Subcutaneous abdominal adipose tissue (tissue), 5 donors: ENCODE measurements around the gene MTHFR.

Experiments used
- H3K27ac ChIP-seq: one replicate; pipeline ENCODE4 v1.7.0; 2013; ENCODE audit warnings: low read depth, mild to moderate bottlenecking, inconsistent platforms, low read length, moderate library complexity
- H3K27me3 ChIP-seq, 5 donors: one replicate each; pipeline ENCODE4 v1.7.0; 2013; ENCODE audit warnings: low read length in 5 of 5, inconsistent platforms in 1 of 5; ENCODE audit not compliant: control insufficient read depth in 5 of 5, insufficient read depth in 4 of 5
- H3K36me3 ChIP-seq, 5 donors: one replicate each; pipeline ENCODE4 v1.7.0; 2013; ENCODE audit warnings: low read length in 5 of 5; ENCODE audit not compliant: control insufficient read depth in 5 of 5, insufficient read depth in 5 of 5
- H3K4me1 ChIP-seq, 5 donors: one replicate each; pipeline ENCODE4 v1.7.0; 2013; ENCODE audit warnings: low read length in 5 of 5, mild to moderate bottlenecking in 3 of 5, moderate library complexity in 1 of 5; ENCODE audit not compliant: control insufficient read depth in 5 of 5, insufficient read depth in 5 of 5
- H3K4me3 ChIP-seq, 5 donors: one replicate each; pipeline ENCODE4 v1.7.0; 2013; ENCODE audit warnings: low read length in 5 of 5, low read depth in 1 of 5
- H3K9ac ChIP-seq, 5 donors: one replicate each; pipeline ENCODE4 v1.7.0; 2013; ENCODE audit warnings: low read length in 5 of 5, mild to moderate bottlenecking in 4 of 5, moderate library complexity in 3 of 5
- H3K9me3 ChIP-seq, 5 donors: one replicate each; pipeline ENCODE4 v1.7.0; 2013; ENCODE audit warnings: low read length in 5 of 5; ENCODE audit not compliant: control insufficient read depth in 5 of 5
- donor health status: healthy.
- donor health status: healthy.
- donor health status: healthy.
- donor health status: healthy.
- donor health status: healthy.

Gene MTHFR

GRCh38 chr1:11831945-11832725 is 26.4 kb upstream of the MTHFR start:
- Histone ChIP-seq H3K9me3 (no peaks in the 10 kb centered on the region), H3K9ac (no peak overlapping the region), H3K36me3 (peaks cover 0 to 95% (median 90%) of the 10 kb centered on the region in 5 donors), H3K27me3 (no peaks in the 10 kb centered on the region), H3K4me3 (no peak overlapping the region), H3K4me1 (no peaks in the 10 kb centered on the region), H3K27ac (no peak overlapping the region)

GRCh38 chr1:11828511-11828910 is 22.7 kb upstream of the MTHFR start:
- Histone ChIP-seq H3K4me1 (no peaks in the 10 kb centered on the region), H3K4me3 (no peak overlapping the region), H3K36me3 (peaks cover 3 to 93% (median 89%) of the 10 kb centered on the region in 5 donors)

GRCh38 chr1:11826946-11827345 is 21.2 kb upstream of the MTHFR start:
- no peaks in the 10 kb centered on the region for H3K27me3 ChIP-seq
- no peak overlapping the region for H3K4me3 ChIP-seq

More at GRCh38 chr1:11828511-11828910, 22.7 kb upstream of the MTHFR start:
- Histone ChIP-seq H3K27ac (no peak overlapping the region), H3K27me3 (no peaks in the 10 kb centered on the region), H3K9me3 (no peaks in the 10 kb centered on the region), H3K9ac (no peak overlapping the region)

GRCh38 chr1:11825131-11825530 is 19.4 kb upstream of the MTHFR start:
- H3K27ac ChIP-seq: no peak overlapping the region
- no peaks in the 10 kb centered on the region for H3K9me3 ChIP-seq
- H3K4me1 ChIP-seq: peaks cover 0 to 3% (median 0%) of the 10 kb centered on the region in 5 donors
- no peak overlapping the region for H3K9ac ChIP-seq
- peaks cover 11 to 92% (median 79%) of the 10 kb centered on the region in 5 donors for H3K36me3 ChIP-seq
- H3K27me3 ChIP-seq: no peaks in the 10 kb centered on the region
- no peak overlapping the region for H3K4me3 ChIP-seq

More at GRCh38 chr1:11826946-11827345, 21.2 kb upstream of the MTHFR start:
- H3K4me1 ChIP-seq: peaks cover 0 to 1% (median 0%) of the 10 kb centered on the region in 5 donors
- no peaks in the 10 kb centered on the region for H3K9me3 ChIP-seq
- H3K36me3 ChIP-seq: peaks cover 5 to 92% (median 86%) of the 10 kb centered on the region in 5 donors
- H3K9ac ChIP-seq: no peak overlapping the region
- no peak overlapping the region for H3K27ac ChIP-seq

- Histone ChIP-seq H3K9me3 (no peaks in the 10 kb centered on the region), H3K9ac (no peak overlapping the region), H3K27me3 (no peaks in the 10 kb centered on the region), H3K27ac (no peak overlapping the region), H3K4me3 (no peak overlapping the region), H3K4me1 (peaks cover 0 to 3% (median 0%) of the 10 kb centered on the region in 5 donors), H3K36me3 (peaks cover 13 to 92% (median 76%) of the 10 kb centered on the region in 5 donors)
Measured at GRCh38 chr1:11823366-11824137, 17.8 kb upstream of the MTHFR start.

- Histone ChIP-seq H3K27me3 (no peaks in the 10 kb centered on the region), H3K27ac (no peak overlapping the region), H3K4me1 (peaks cover 0 to 3% (median 0%) of the 10 kb centered on the region in 5 donors), H3K9me3 (no peaks in the 10 kb centered on the region), H3K36me3 (peaks cover 22 to 90% (median 74%) of the 10 kb centered on the region in 5 donors), H3K9ac (no peak overlapping the region), H3K4me3 (no peak overlapping the region)
Measured at GRCh38 chr1:11822091-11822490, 16.3 kb upstream of the MTHFR start.

- H3K36me3 ChIP-seq: peaks cover 32 to 66% (median 54%) of the 10 kb centered on the region in 5 donors
- H3K27ac ChIP-seq: no peak overlapping the region
- H3K4me3 ChIP-seq: no peak overlapping the region
- peaks cover 0 to 3% (median 0%) of the 10 kb centered on the region in 5 donors for H3K4me1 ChIP-seq
- H3K27me3 ChIP-seq: no peaks in the 10 kb centered on the region
- H3K9ac ChIP-seq: no peak overlapping the region
- no peaks in the 10 kb centered on the region for H3K9me3 ChIP-seq
Measured at GRCh38 chr1:11817192-11817591, 11.4 kb upstream of the MTHFR start.

GRCh38 chr1:11813021-11813420 is 7.3 kb upstream of the MTHFR start:
- no peak overlapping the region for H3K27ac ChIP-seq
- peaks cover 19 to 63% (median 46%) of the 10 kb centered on the region in 5 donors for H3K36me3 ChIP-seq
- no peak overlapping the region for H3K4me3 ChIP-seq
- no peaks in the 10 kb centered on the region for H3K9me3 ChIP-seq
- H3K9ac ChIP-seq: no peak overlapping the region
- peaks cover 0 to 3% (median 0%) of the 10 kb centered on the region in 5 donors for H3K4me1 ChIP-seq
- no peaks in the 10 kb centered on the region for H3K27me3 ChIP-seq

GRCh38 chr1:11807133-11807532 is 1.4 kb upstream of the MTHFR start:
- H3K27me3 ChIP-seq: no peaks in the 10 kb centered on the region
- H3K9ac ChIP-seq: peak overlapping the region; percentile 39 to 99 (median 92)
- H3K27ac ChIP-seq: peak overlapping the region; percentile 97
- peaks cover 14 to 52% (median 50%) of the 10 kb centered on the region in 5 donors for H3K4me1 ChIP-seq
- H3K36me3 ChIP-seq: peaks cover 0 to 32% (median 16%) of the 10 kb centered on the region in 5 donors
- H3K4me3 ChIP-seq: peak overlapping the region; percentile 76 to 90 (median 86)
- H3K9me3 ChIP-seq: no peaks in the 10 kb centered on the region
